SK-N-SH treated with all-trans-retinoic acid at 6 μM for 48 hours (cell line): ENCODE measurements around the gene CATSPER3.

Experiments
- CREB5 ChIP-seq: fragments of 250-450 bp; sonication (Bioruptor Pico); IDR thresholded peaks from 2 replicates; pipeline ENCODE4 v1.5.1; 2020; ENCODE audit warnings: low read depth, mild to moderate bottlenecking, moderate library complexity
- CSDC2 ChIP-seq: fragments of 250-450 bp; sonication (Bioruptor Pico); IDR thresholded peaks from 2 replicates; pipeline ENCODE4 v1.5.0; 2020; ENCODE audit warnings: mild to moderate bottlenecking, moderate library complexity
- GLIS3 ChIP-seq: fragments of 250-450 bp; sonication (Bioruptor Pico); IDR thresholded peaks from 2 replicates; pipeline ENCODE4 v1.5.0; 2020; ENCODE audit warnings: mild to moderate bottlenecking, moderate library complexity
- OSR1 ChIP-seq: fragments of 250-450 bp; sonication (Bioruptor Pico); IDR thresholded peaks from 2 replicates; pipeline ENCODE4 v1.8.0; 2022; ENCODE audit warnings: moderate library complexity, mild to moderate bottlenecking, inconsistent platforms
- PATZ1 ChIP-seq: fragments of 250-450 bp; sonication (Bioruptor Pico); IDR thresholded peaks from 2 replicates; pipeline ENCODE4 v1.8.0; 2020; ENCODE audit warnings: mild to moderate bottlenecking, moderate library complexity, borderline replicate concordance
- POU6F1 ChIP-seq: fragments of 250-450 bp; sonication (Bioruptor Pico); IDR thresholded peaks from 2 replicates; pipeline ENCODE4 v1.8.0; 2021; ENCODE audit warnings: low read depth, mild to moderate bottlenecking, moderate library complexity, borderline replicate concordance
- TOX ChIP-seq: fragments of 250-450 bp; sonication (Bioruptor Pico); IDR thresholded peaks from 2 replicates; pipeline ENCODE4 v1.8.0; 2021; ENCODE audit warnings: mild to moderate bottlenecking, moderate library complexity, borderline replicate concordance
- ZFP3 ChIP-seq: fragments of 250-450 bp; sonication (Bioruptor Pico); IDR thresholded peaks from 2 replicates; pipeline ENCODE4 v1.5.0; 2020; ENCODE audit warnings: mild to moderate bottlenecking, moderate library complexity
- ZNF8 ChIP-seq: fragments of 450-650 bp; formaldehyde crosslinking; IDR thresholded peaks from 2 replicates; pipeline ENCODE4 v1.5.0; 2020; ENCODE audit warnings: mild to moderate bottlenecking, moderate library complexity

- TF ChIP-seq TOX (CRISPR knock-in tag): no peak
- TF ChIP-seq ZNF8 (CRISPR knock-in tag): no peak
- TF ChIP-seq PATZ1 (CRISPR knock-in tag): no peak
- TF ChIP-seq CREB5: no peak
- TF ChIP-seq GLIS3 (CRISPR knock-in tag): no peak
- TF ChIP-seq ZFP3 (CRISPR knock-in tag): no peak
- TF ChIP-seq OSR1 (CRISPR knock-in tag): no peak
- no peak for TF ChIP-seq CSDC2 (CRISPR knock-in tag)
- no peak for TF ChIP-seq POU6F1 (CRISPR knock-in tag)
These were observed 43.0 kb downstream of the CATSPER3 start for GRCh38 chr5:135010502-135011354.
